SK-N-MC (cell line): Measurements from ENCODE around the gene ERC2.

Source experiments
- EZH2 ChIP-seq: fragments of 200-600 bp; sonication (generic); IDR thresholded peaks from one replicate; pipeline ENCODE4 v1.6.1; 2017; ENCODE audit warnings: antibody characterized with exemption
- FOXP2 ChIP-seq: optimal IDR thresholded peaks from 2 replicates; pipeline ENCODE3; 2011; ENCODE audit warnings: mild to moderate bottlenecking, moderate library complexity; ENCODE audit not compliant: insufficient read depth; ENCODE audit errors: extremely low read length, control extremely low read depth
- POLR2AphosphoS5 ChIP-seq: IDR thresholded peaks from 2 replicates; pipeline ENCODE4 v1.6.1; 2012; ENCODE audit warnings: mild to moderate bottlenecking, low read depth, low read length, borderline replicate concordance

DNA sequence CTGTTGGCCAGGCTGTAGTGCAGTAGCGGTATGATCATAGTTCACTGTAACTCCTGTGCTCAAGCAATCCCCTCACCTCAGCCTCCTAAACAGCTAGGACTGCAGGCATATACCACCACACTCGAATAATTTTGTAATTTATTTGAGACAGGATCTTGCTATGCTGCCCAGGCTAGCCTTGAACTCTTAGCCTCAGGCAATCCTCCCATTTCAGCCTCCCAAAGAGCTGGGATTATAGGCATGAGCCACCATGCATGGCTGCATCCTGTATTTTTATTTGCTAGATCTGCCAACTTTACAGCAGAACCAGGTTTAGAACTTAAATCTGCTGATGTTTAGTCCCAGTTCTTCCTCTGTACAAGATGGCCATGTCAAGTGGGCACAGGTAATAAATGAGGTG lies 69.6 kb downstream of the ERC2 start:
- TF ChIP-seq POLR2AphosphoS5 = no peak
- no peak for TF ChIP-seq EZH2
- TF ChIP-seq FOXP2 = no peak
